Right atrium auricular region (tissue), 2 donors: ENCODE measurements around the gene SOX11. TPM values are rescaled to one million over a fixed set of nuclear protein-coding genes. Genes with fewer than 3 reads are reported as not detected.

Source experiments
- DNase-seq: peaks from one replicate; pipeline ENCODE4 v3.0.0-alpha.2; 2019; ENCODE audit warnings: low spot score
- H3K27ac ChIP-seq, 2 donors: fragments of 200-600 bp; sonication (generic); 1 replicate in 1 of 2; 2 replicates in 1 of 2; pipeline ENCODE4 v1.5.1; 2016 to 2019
- H3K27me3 ChIP-seq, 2 donors: fragments of 200-600 bp; sonication (generic); one replicate each; pipeline versions ENCODE4 v1.5.1 to v1.6.0; 2017 to 2019
- H3K36me3 ChIP-seq: fragments of 200-600 bp; sonication (generic); one replicate; pipeline ENCODE4 v1.5.1; 2016
- H3K4me1 ChIP-seq, 2 donors: fragments of 200-600 bp; sonication (generic); one replicate each; pipeline versions ENCODE4 v1.5.1 to v1.6.0; 2017 to 2019
- H3K4me3 ChIP-seq, 2 donors: fragments of 200-600 bp; sonication (generic); 1 replicate in 1 of 2; 2 replicates in 1 of 2; pipeline ENCODE4 v1.5.1; 2017 to 2019; ENCODE audit warnings: mild to moderate bottlenecking in 1 of 2, moderate library complexity in 1 of 2
- H3K9me3 ChIP-seq, 2 donors: fragments of 200-600 bp; sonication (generic); one replicate each; pipeline ENCODE4 v1.5.1; 2019
- total RNA-seq, 2 donors: library from RNA; depleted of rRNA; stranded (reverse); fragments of >200 nt; gene quantifications; one replicate each; pipeline ENCODE4 v1.1.0, GENCODE V29; 2016
- TF ChIP-seq, protein P1 (sequence below), 2 donors: fragments of 200-600 bp; sonication (generic); IDR thresholded peaks; one replicate each; pipeline ENCODE4 v1.5.1; 2019; ENCODE audit warnings: antibody characterized with exemption in 2 of 2

SOX11 gene
- total RNA-seq, 2 donors from 2014 or later, result 0.11 to 0.71 TPM

DNA sequence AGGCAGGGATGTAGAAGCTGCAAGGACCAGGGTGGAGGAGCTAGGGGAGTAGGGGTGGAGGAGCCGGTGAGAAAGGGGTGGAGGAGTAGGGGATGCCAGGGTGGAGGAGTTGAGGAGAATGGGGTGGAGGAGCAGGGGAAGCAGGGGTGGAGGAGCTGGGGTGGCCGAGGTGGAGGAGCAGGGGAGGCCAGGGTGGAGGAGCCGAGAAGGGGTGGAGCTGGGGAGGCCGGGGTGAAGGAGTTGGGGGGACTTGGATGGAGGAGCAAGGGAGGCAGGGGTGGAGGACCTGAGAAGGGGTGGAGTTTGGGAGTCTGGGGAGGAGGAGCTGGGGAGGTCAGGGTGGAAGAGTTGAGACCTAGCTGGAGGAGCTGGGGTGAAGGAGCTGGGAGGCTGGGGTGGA lies 13.3 kb downstream of the SOX11 start:
- TF ChIP-seq, protein P1, sequence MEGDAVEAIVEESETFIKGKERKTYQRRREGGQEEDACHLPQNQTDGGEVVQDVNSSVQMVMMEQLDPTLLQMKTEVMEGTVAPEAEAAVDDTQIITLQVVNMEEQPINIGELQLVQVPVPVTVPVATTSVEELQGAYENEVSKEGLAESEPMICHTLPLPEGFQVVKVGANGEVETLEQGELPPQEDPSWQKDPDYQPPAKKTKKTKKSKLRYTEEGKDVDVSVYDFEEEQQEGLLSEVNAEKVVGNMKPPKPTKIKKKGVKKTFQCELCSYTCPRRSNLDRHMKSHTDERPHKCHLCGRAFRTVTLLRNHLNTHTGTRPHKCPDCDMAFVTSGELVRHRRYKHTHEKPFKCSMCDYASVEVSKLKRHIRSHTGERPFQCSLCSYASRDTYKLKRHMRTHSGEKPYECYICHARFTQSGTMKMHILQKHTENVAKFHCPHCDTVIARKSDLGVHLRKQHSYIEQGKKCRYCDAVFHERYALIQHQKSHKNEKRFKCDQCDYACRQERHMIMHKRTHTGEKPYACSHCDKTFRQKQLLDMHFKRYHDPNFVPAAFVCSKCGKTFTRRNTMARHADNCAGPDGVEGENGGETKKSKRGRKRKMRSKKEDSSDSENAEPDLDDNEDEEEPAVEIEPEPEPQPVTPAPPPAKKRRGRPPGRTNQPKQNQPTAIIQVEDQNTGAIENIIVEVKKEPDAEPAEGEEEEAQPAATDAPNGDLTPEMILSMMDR (IDR thresholded peaks at IDR 0.05), result no peak
- no peaks in the 10 kb centered on the region for H3K36me3 ChIP-seq
- peaks cover 0 to 5% of the 10 kb centered on the region in 2 donors for H3K27me3 ChIP-seq
- no peak overlapping the region for H3K27ac ChIP-seq
- no peak overlapping the region for H3K4me3 ChIP-seq
- H3K9me3 ChIP-seq, result no peaks in the 10 kb centered on the region
- H3K4me1 ChIP-seq, result no peaks in the 10 kb centered on the region
- DNase-seq, result no peak

DNA sequence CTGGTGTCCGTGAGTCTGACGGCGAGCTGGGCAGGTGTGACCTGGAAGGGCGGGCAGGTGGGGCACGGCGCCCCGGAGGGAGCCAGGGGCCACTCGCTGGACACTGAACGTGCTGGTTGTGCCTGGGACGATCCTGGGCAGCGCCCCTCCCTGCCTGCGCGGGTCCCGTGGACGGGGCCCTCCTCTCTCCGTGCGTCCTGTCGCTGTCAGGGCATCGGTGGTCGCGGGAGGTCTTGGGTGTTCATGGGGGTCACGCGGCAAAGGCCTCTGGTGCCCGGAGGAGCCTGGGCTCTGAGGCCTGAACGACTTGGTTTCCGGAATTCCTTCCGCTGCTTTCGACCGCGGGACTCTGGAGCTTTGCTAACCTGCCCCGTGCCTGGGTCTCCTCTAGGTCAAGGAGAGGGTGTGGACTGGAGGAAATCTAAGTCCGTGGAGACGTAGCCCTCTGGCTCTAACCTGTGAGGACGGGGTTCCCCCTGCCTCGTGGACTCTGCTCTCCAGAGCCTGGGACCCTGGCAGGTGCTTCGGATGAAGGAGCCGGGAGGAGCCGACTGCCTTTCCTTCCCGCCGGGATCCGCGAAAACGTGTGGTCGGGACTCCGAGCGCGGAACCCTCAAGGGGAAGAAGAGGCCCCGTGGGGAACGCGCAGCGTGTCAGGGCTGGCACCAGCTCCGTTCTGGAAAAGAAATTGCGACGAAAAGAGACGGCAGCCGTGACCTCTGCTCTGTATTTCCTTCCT lies 14.7 kb downstream of the SOX11 start:
- Histone ChIP-seq H3K9me3 (no peaks in the 10 kb centered on the region), H3K4me1 (no peaks in the 10 kb centered on the region), H3K4me3 (no peak overlapping the region), H3K36me3 (no peaks in the 10 kb centered on the region), H3K27ac (no peak overlapping the region), H3K27me3 (peaks cover 0 to 5% of the 10 kb centered on the region in 2 donors)
- TF ChIP-seq, protein P1 (IDR thresholded peaks at IDR 0.05), result no peak
- no peak for DNase-seq

DNA sequence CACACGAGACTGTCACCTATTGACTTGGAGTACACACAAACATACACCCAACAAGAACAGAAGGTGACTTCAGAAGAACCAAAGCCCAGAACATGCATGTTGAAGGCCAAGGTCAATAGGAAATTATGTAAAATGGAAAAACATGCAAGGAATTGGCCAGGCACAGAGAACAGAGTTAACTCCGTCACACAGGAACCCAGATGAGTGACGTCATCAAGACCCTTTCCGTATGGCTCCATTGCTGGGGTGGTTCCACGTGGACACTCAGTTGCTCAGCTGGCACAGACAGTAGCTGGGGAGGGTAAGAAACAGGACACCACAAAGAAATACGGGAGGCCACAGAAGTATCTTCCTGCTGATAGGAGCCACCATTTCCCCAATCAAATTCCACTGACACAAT lies 18.4 kb downstream of the SOX11 start:
- Histone ChIP-seq H3K4me1 (no peaks in the 10 kb centered on the region), H3K4me3 (no peak overlapping the region), H3K36me3 (no peaks in the 10 kb centered on the region), H3K27me3 (no peaks in the 10 kb centered on the region), H3K27ac (no peak overlapping the region), H3K9me3 (no peaks in the 10 kb centered on the region)
- no peak for DNase-seq
- TF ChIP-seq, protein P1 (IDR thresholded peaks at IDR 0.05), result no peak

DNA sequence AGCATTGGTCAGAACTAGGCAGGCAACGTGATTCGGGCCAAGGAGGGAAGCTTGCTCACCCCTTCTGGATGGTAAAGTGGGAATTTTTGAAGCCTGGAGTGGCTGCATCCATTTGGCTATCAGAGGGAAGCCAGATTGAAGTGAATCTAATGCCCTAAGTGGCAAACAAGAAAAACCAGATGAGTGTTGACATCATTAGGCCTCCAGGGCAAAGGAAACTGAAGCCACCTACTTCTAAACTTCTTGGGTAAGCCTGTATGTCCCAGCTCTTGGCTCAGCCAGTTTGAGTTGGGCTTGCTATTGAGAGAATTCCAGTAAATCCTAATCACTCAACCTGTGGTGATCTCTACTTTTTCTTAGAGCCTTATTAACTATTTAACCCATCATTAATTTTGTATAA lies 20.9 kb downstream of the SOX11 start:
- Histone ChIP-seq H3K4me3 (no peak overlapping the region), H3K27me3 (no peaks in the 10 kb centered on the region), H3K27ac (no peak overlapping the region), H3K4me1 (no peaks in the 10 kb centered on the region), H3K9me3 (no peaks in the 10 kb centered on the region), H3K36me3 (no peaks in the 10 kb centered on the region)
- TF ChIP-seq, protein P1 (IDR thresholded peaks at IDR 0.05), result no peak
- DNase-seq, result no peak

DNA sequence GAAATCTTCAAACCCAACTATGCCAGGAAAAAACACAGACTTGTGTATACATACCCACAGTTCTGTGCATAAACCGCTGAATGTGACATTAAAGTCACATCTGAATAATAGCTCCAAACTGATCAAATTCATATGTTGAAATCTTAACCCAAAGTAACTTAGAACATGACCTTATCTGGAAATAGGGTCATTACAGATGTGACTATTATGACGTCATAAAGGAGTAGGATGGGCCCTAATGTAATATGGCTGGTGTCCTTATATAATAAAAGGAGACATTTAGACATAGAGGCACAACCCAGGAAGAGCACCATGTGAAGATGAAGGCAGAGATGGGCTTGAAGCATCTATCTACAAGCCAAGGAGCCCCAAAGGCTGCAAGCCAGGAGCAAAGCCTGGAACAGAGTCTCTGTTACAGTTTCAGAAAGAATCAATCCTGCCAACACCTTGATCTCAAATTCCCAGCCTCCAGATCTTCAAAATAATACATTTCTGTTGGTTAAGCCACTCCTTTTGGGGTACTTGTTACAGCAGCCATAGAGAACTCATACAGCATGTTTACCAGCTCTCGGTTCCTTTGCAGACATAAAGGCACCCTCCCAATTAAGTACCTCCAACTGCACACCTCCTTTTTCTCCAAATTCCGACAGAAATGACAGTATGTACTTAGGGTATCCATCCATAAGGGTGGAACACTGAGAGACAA lies 27.6 kb downstream of the SOX11 start:
- Histone ChIP-seq H3K9me3 (peaks cover 0 to 6% of the 10 kb centered on the region in 2 donors), H3K27me3 (no peaks in the 10 kb centered on the region), H3K4me3 (no peak overlapping the region), H3K27ac (no peak overlapping the region), H3K4me1 (no peaks in the 10 kb centered on the region), H3K36me3 (no peaks in the 10 kb centered on the region)
- no peak for DNase-seq
- TF ChIP-seq, protein P1 (IDR thresholded peaks at IDR 0.05), result no peak
